GM23248 (cell line): ENCODE data around the gene RNASE3. TPM values are rescaled to one million over a fixed set of nuclear protein-coding genes. Genes with fewer than 3 reads are reported as not detected.
A peak's percentile ranks its signal among the peaks of the same experiment; 100 is the strongest.

Experiments
- DNase-seq: peaks from one replicate; pipeline ENCODE4 v3.0.0-alpha.2; 2015
- H2AFZ ChIP-seq: fragments of 200-600 bp; sonication (generic); 2 replicates; pipeline ENCODE4 v1.6.1; 2016; ENCODE audit warnings: antibody characterized with exemption
- H3F3A ChIP-seq: fragments of 200-600 bp; sonication (generic); 2 replicates; pipeline ENCODE4 v1.6.1; 2016; ENCODE audit warnings: mild to moderate bottlenecking, antibody characterized with exemption, mixed run types; ENCODE audit not compliant: insufficient read depth
- H3K27ac ChIP-seq: fragments of 200-600 bp; sonication (generic); 2 replicates; pipeline ENCODE4 v1.5.1; 2016; ENCODE audit warnings: mild to moderate bottlenecking
- H3K27me3 ChIP-seq: fragments of 200-600 bp; sonication (generic); replicated peaks from 2 replicates; pipeline ENCODE4 v1.6.1; 2016; ENCODE audit warnings: mild to moderate bottlenecking; ENCODE audit not compliant: insufficient read depth
- H3K36me3 ChIP-seq: fragments of 200-600 bp; sonication (generic); 2 replicates; pipeline ENCODE4 v1.6.1; 2016; ENCODE audit warnings: low read depth, mild to moderate bottlenecking
- H3K4me1 ChIP-seq: fragments of 200-600 bp; sonication (generic); 2 replicates; pipeline ENCODE4 v1.6.1; 2016; ENCODE audit warnings: mild to moderate bottlenecking; ENCODE audit not compliant: insufficient read depth
- H3K4me2 ChIP-seq: fragments of 200-600 bp; sonication (generic); one replicate; pipeline ENCODE4 v1.6.1; 2016; ENCODE audit warnings: mild to moderate bottlenecking; ENCODE audit not compliant: unreplicated experiment
- H3K4me3 ChIP-seq: fragments of 200-600 bp; sonication (generic); 2 replicates; pipeline ENCODE4 v1.5.1; 2016; ENCODE audit warnings: mild to moderate bottlenecking
- H3K79me2 ChIP-seq: fragments of 200-600 bp; sonication (generic); 2 replicates; pipeline ENCODE4 v1.6.1; 2016; ENCODE audit warnings: mild to moderate bottlenecking; ENCODE audit not compliant: insufficient read depth
- H3K9ac ChIP-seq: fragments of 200-600 bp; sonication (generic); 2 replicates; pipeline ENCODE4 v1.6.1; 2016; ENCODE audit warnings: mild to moderate bottlenecking
- H3K9me2 ChIP-seq: fragments of 200-600 bp; sonication (generic); 2 replicates; pipeline ENCODE4 v1.6.1; 2016; ENCODE audit warnings: mixed run types, mild to moderate bottlenecking, moderate library complexity; ENCODE audit not compliant: insufficient read depth
- H3K9me3 ChIP-seq: fragments of 200-600 bp; sonication (generic); one replicate; pipeline ENCODE4 v1.6.1; 2017; ENCODE audit warnings: low read depth
- H4K20me1 ChIP-seq: fragments of 200-600 bp; sonication (generic); 2 replicates; pipeline ENCODE4 v1.6.0; 2016; ENCODE audit not compliant: insufficient read depth
- EZH2 ChIP-seq: fragments of 200-600 bp; sonication (generic); IDR thresholded peaks from 2 replicates; pipeline ENCODE4 v1.6.1; 2018; ENCODE audit warnings: antibody characterized with exemption, mild to moderate bottlenecking; ENCODE audit not compliant: insufficient read depth, poor library complexity, severe bottlenecking
- EZH2phosphoT487 ChIP-seq: fragments of 200-600 bp; sonication (generic); IDR thresholded peaks from 2 replicates; pipeline ENCODE4 v1.6.1; 2018; ENCODE audit warnings: antibody characterized with exemption, moderate library complexity, mild to moderate bottlenecking, low read depth; ENCODE audit not compliant: insufficient read depth
- WGBS, 2 experiments: methylation state at CpG; one replicate each; pipeline ENCODE4 v1.1.6; 2015 to 2017; ENCODE audit warnings: low lambda C conversion rate in 2 of 2, low coverage in 1 of 2; ENCODE audit errors: missing lambda C conversion rate in 2 of 2; 5-methylcytosine and 5-hydroxymethylcytosine counted together
- in situ Hi-C: fragments of 300-500 bp; cut with MboI; formaldehyde crosslinking; loops from 2 replicates; pipeline ENCODE4 v1.15.0; 2020
- polyA plus RNA-seq: library from polyadenylated mRNA; unstranded; fragments of >200 nt; fragmentation: Nextera tagmentation; extraction: Ambion mirVana; gene quantifications from 2 replicates; pipeline ENCODE4 v1.2.1, GENCODE V29; 2016
- total RNA-seq: library from RNA; depleted of rRNA; stranded (reverse); fragments of >200 nt; shearing (Covaris generic); gene quantifications from 2 replicates; pipeline ENCODE4 v1.2.3, GENCODE V29; 2014; rRNA removed

RNASE3 gene
- total and polyA plus RNA-seq, 2 experiments from 2014 or later: not detected

- in situ Hi-C loops: no loop called here
- Histone ChIP-seq H3K27ac (no peak overlapping the region), H3K4me3 (no peak overlapping the region), H3K79me2 (no peaks in the 10 kb centered on the region), H2AFZ (no peak overlapping the region), H3F3A (no peaks in the 10 kb centered on the region), H3K27me3 (peaks cover 11% of the 10 kb centered on the region), H3K9me3 (no peaks in the 10 kb centered on the region), H3K9ac (no peak overlapping the region), H3K9me2 (no peaks in the 10 kb centered on the region), H3K36me3 (no peaks in the 10 kb centered on the region), H4K20me1 (no peaks in the 10 kb centered on the region), H3K4me1 (no peaks in the 10 kb centered on the region), H3K4me2 (no peak overlapping the region)
- peak; percentile 42 for DNase-seq
- 10 to 15% methylated on average over 17 to 18 of the region's 18 CpGs for WGBS, 2 experiments
- no peak for TF ChIP-seq EZH2
- TF ChIP-seq EZH2phosphoT487: no peak
Observed at GRCh38 chr14:20934148-20934762, 43.1 kb downstream of the RNASE3 start.

- Histone ChIP-seq H3K27me3 (peaks cover 18% of the 10 kb centered on the region), H3K9me3 (no peaks in the 10 kb centered on the region), H3F3A (no peaks in the 10 kb centered on the region), H3K27ac (no peak overlapping the region), H3K9ac (no peak overlapping the region), H3K79me2 (no peaks in the 10 kb centered on the region), H3K9me2 (no peaks in the 10 kb centered on the region), H3K36me3 (no peaks in the 10 kb centered on the region), H4K20me1 (no peaks in the 10 kb centered on the region), H2AFZ (no peak overlapping the region), H3K4me3 (no peak overlapping the region), H3K4me2 (no peak overlapping the region), H3K4me1 (no peaks in the 10 kb centered on the region)
- in situ Hi-C loops: no loop called here
- TF ChIP-seq EZH2 (no peak), EZH2phosphoT487 (no peak)
- 45 to 46% methylated on average over 5 of the region's 5 CpGs for WGBS, 2 experiments
- no peak for DNase-seq
Observed at GRCh38 chr14:20935303-20935984, 44.3 kb downstream of the RNASE3 start.

Other genes with a start within 250 kb of the RNASE3 start
- not detected in 2 replicates for gene OR6S1, start 249.7 kb upstream of the RNASE3 start, total RNA-seq
- not detected in 2 replicates for gene OR6S1, start 249.7 kb upstream of the RNASE3 start, polyA plus RNA-seq
- 21.6 and 35.9 TPM in 2 replicates for gene RNASE4, start 206.8 kb upstream of the RNASE3 start, total RNA-seq
- 24.4 and 37.9 TPM in 2 replicates for gene RNASE4, start 206.8 kb upstream of the RNASE3 start, polyA plus RNA-seq
- 3.6 and 3.8 TPM in 2 replicates for gene ANG, start 202.6 kb upstream of the RNASE3 start, total RNA-seq
- 11.9 and 12.2 TPM in 2 replicates for gene ANG, start 202.6 kb upstream of the RNASE3 start, polyA plus RNA-seq
- gene EDDM3A, start 145.5 kb upstream of the RNASE3 start, total RNA-seq: not detected in 2 replicates
- gene EDDM3A, start 145.5 kb upstream of the RNASE3 start, polyA plus RNA-seq: not detected in 2 replicates
- not detected in 2 replicates for gene EDDM3B, start 123.0 kb upstream of the RNASE3 start, total RNA-seq
- gene EDDM3B, start 123.0 kb upstream of the RNASE3 start, polyA plus RNA-seq: not detected in 2 replicates
- not detected in 2 replicates for gene RNASE6, start 110.1 kb upstream of the RNASE3 start, total RNA-seq
- gene RNASE6, start 110.1 kb upstream of the RNASE3 start, polyA plus RNA-seq: not detected in 2 replicates
- not detected in 2 replicates for gene RNASE1, start 88.5 kb upstream of the RNASE3 start, total RNA-seq
- gene RNASE1, start 88.5 kb upstream of the RNASE3 start, polyA plus RNA-seq: not detected in 2 replicates
- not detected in 2 replicates for gene RNASE2, start 64.1 kb downstream of the RNASE3 start, total RNA-seq
- not detected in 2 replicates for gene RNASE2, start 64.1 kb downstream of the RNASE3 start, polyA plus RNA-seq
- 65.8 and 87.7 TPM in 2 replicates for gene METTL17, start 98.6 kb downstream of the RNASE3 start, total RNA-seq
- 30.6 and 31.3 TPM in 2 replicates for gene METTL17, start 98.6 kb downstream of the RNASE3 start, polyA plus RNA-seq
- gene SLC39A2, start 107.9 kb downstream of the RNASE3 start, total RNA-seq: not detected in 2 replicates
- 0.24 TPM in 1 of 2 replicates, not detected in the other for gene SLC39A2, start 107.9 kb downstream of the RNASE3 start, polyA plus RNA-seq
- 2.8 TPM in 1 of 2 replicates, not detected in the other for gene NDRG2, start 133.7 kb downstream of the RNASE3 start, total RNA-seq
- gene NDRG2, start 133.7 kb downstream of the RNASE3 start, polyA plus RNA-seq: 0.28 and 0.85 TPM in 2 replicates
- gene TPPP2, start 138.8 kb downstream of the RNASE3 start, total RNA-seq: not detected in 2 replicates
- gene TPPP2, start 138.8 kb downstream of the RNASE3 start, polyA plus RNA-seq: not detected in 2 replicates
- not detected in 2 replicates for gene RNASE13, start 143.4 kb downstream of the RNASE3 start, total RNA-seq
- gene RNASE13, start 143.4 kb downstream of the RNASE3 start, polyA plus RNA-seq: not detected in 2 replicates
- gene RNASE7, start 151.0 kb downstream of the RNASE3 start, total RNA-seq: not detected in 2 replicates
- gene RNASE7, start 151.0 kb downstream of the RNASE3 start, polyA plus RNA-seq: not detected in 2 replicates
- not detected in 2 replicates for gene RNASE8, start 166.4 kb downstream of the RNASE3 start, total RNA-seq
- gene RNASE8, start 166.4 kb downstream of the RNASE3 start, polyA plus RNA-seq: not detected in 2 replicates
- 56.6 and 68.3 TPM in 2 replicates for gene ARHGEF40, start 178.9 kb downstream of the RNASE3 start, total RNA-seq
- 22.4 and 23.9 TPM in 2 replicates for gene ARHGEF40, start 178.9 kb downstream of the RNASE3 start, polyA plus RNA-seq
- gene ZNF219, start 207.3 kb downstream of the RNASE3 start, total RNA-seq: 15.9 and 24.0 TPM in 2 replicates
- gene ZNF219, start 207.3 kb downstream of the RNASE3 start, polyA plus RNA-seq: 1.6 and 1.8 TPM in 2 replicates
- 0.97 TPM in 1 of 2 replicates, not detected in the other for gene TMEM253, start 209.7 kb downstream of the RNASE3 start, total RNA-seq
- 0.18 TPM in 1 of 2 replicates, not detected in the other for gene TMEM253, start 209.7 kb downstream of the RNASE3 start, polyA plus RNA-seq